ENCODE data around the gene KRT33B.
A peak's percentile ranks its signal among the peaks of the same experiment; 100 is the strongest.

Gene KRT33B

DNA sequence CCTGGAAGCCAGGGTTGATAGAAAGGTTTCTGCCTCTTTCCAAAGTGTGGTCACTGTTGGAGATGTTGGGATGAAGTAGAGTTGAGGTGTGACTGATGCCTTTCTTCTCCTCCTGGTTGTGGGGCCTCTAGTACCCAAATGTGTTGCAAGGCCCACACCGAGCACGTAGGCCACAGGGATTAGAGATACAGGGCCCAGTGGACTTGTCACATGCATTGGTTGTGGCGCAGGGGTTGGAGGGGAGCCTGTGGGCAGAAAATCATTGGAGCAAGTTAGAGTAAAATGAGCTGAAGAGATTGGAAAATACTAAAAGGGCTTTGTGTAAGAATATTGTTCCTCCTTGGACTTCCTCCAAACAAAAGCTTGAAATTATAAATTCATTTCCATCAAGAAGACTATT lies 23.6 kb downstream of the KRT33B start:
- no peak for DNase-seq (ENCODE audit: low spot score)

DNA sequence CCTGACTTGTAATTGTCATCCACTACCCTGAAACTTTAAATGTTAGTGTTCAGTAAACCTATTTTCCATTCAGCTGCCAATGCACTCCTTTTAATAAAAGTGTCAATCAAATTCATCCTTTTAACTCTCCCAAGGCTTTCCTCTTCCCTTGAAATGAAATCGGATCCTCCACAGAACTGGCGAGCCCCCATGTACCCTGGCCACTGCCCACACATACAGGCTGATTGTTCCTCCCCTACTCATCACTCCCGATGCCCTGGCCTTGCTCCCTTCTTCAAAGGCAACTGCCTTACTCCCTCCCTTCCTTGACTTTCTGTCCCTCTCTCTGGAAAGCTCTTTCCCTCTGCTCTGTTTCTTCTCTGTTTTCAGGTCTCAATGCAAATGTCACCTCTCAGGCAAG lies 26.6 kb downstream of the KRT33B start:
- DNase-seq (ENCODE audit: low spot score): no peak

DNA sequence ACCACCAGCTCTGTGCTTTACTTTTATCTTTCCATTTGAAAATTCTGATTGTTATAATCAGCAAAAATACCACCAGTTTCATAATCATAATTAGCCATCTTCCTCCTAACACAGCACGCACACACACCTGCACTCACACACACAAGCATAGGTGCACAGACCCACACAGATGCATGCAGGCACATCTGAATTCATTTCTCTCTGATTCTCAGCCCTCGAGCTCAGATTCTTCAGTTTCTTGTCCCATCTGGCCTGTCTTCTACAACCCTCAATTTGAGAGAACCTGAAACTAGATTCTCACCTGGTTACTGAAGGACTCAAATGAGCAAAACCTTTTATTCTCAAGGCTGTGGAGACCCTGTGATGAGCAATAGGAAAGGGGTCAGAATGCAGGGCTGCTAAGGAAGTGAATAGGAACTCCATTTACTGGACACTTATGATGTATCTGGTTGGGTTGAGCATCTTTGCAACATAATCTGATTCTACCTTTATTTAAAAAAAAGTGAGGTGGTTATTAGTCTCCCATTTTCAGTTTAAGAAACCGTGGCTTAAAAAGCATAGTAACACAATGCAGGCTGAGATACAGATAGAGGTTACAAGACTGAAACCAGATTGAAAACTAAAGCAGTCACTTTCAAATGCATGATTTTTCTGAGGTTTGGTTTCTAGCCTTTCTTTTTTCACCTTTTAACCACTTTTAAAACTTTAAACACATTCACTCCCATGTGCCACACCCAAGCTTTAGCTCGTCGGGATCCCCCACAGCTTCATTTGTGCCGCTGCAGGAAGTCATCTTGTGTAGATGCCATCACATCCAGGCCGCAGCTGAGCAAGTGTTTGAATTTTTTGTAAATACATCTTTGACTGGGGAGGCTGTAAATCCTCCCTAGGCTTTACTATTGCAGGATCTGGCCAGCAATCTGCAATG lies 28.4 kb downstream of the KRT33B start:
- no peak for DNase-seq (ENCODE audit: low spot score)

DNA sequence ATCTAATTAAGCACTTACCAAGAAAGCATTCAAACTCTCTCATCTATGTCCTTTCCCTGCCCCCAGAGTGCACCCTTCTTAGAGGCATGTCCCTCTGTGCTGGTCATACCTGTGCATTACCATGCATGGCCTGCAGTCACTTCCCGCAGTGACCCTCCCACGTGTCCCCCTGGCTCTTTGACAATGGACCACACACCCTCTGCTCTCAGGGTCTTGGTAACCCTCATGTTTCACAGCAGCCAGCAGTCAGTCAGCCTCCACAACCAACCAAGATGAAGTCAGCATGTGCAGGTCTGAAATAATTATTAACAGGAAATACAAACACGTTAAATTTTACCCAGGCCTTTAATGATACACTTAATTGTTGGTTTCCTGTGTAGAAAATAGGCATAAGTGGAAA lies 29.1 kb downstream of the KRT33B start:
- DNase-seq (ENCODE audit: low spot score): no peak

DNA sequence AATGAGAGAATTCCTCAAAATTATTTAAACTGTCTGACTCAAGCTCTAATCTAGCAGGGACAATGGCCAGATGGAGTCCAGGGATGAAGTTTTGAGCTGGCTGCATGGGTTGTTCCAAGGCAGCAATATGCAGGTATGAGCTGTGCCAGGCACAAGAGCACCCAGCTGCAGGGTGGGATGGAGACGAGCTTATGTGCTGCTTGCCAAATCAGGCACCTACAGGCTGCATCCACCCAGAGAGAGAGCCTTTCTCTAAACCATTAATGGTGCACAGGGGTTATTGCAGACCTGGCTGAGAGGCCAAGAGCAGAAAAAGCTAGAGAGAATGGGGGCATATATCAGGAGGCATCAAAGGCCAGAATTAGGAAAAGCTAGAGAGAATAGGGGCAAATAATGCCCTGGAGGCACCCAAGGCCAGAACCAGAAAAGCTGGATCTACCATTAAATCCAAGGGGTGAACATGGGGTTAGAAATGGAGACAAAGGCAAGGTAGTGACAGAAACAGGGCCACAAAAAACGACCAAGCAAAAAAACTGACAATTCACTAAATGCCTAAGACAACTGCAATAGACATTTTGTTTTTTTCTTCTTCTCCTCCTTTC lies 29.9 kb downstream of the KRT33B start:
- no peak for DNase-seq (ENCODE audit: low spot score)

DNA sequence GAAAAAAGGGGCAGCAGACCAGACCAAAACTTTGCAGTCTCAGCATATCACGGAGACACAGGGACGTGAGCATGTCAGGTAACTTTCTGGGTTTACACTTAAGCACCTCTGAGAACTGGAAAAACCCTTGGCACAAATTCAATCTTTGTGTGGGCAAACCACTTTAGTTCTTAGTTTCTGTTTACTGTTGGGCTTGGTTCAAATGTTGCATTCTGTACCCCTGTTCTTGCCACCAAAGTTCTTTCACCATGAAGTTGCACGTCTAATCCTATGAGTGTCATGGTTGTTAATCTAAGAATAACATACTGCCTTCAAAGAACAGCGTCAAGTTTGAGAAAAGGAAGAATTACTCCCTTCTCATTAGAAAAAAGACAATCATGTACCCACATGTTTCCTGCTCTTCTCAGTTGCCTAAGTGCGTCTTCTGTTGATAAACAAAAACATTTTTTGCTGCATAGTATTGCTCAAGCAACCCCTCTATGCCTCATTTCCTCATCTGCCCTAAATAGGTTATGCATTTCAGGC lies 30.6 kb downstream of the KRT33B start:
- no peak for DNase-seq (ENCODE audit: low spot score)

DNA sequence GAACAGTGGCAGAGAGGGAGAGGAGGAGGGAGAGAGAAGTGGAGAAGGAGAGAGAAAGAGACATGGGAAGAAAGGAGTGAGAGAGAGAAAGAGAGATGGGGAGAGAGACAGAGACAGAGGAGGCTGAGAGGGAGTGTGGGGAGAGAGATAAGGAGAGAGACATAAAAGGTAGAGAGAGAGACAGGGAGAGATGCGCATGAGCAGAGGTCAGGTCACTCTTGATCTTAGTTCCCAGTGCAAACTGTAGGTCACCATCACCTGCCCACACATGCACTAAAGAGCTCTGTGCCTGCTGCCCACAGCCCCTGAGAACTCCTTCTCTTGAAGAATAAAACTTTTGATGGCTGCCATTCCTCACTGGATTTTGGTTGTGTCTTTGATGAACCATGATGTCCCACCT lies 33.9 kb downstream of the KRT33B start:
- DNase-seq (ENCODE audit: low spot score): no peak

DNA sequence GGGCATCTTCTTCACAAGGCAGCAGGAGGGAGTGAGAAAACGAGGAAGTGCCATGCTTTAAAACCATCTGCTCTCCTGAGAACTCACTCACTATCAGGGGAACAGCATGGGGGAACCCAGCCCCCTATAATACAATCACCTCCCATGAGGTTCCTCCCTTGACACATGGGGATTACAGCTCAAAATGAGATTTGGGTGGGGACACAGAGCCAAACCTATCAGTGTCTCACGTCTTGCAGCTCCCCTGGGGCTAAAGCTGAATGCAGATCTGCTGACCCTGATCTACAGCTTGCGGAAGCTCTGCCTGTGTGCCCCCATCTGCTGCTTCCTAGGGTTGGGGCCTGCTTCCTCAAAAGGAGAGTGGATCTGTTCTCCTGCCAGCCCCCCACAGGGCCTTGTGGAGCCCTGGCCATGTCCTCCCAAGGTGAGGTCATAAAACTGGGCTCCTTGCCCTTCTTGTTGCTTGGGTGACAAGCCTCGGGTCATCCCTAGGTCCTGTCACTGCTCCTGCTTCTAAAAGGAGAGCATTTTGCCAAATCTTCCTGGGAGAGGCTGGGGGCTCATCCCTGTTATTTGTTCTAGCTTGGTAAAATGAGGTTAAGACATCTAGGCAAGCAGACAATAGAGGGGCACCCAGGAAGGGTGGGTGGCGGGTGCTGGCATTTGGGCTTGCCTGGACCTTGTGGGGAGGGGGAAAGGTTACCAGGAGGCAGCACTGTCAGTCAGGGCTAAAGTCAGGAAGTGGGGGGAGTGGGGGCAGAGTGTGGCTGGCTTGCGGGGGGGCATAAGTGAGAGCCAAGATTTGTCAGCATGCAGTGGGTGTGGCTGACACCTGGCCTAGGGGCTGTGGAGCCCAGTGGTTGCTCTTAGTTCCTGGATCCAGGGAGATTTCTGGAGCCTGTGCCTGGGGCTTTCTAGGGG lies 35.0 kb downstream of the KRT33B start:
- DNase-seq (ENCODE audit: low spot score): no peak

DNA sequence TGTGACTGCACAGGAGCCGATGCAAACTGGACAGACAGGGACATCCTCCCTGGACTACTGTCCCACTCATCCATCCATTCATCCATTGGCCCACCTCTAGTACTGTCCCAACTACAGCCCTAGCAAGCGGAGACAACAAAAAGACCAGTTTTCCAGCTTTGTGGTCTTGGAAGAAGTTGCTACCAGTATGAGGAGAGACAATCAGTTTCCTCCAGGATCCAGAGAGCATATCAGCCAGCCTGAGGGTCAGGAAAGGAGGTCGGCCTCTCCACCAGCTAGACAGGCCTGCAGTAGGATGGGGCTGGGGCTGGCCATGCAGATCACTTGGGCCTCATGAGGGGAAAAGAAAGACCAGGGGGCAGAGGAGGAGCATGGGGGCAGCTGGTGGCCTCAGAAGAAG lies 35.8 kb downstream of the KRT33B start:
- DNase-seq (ENCODE audit: low spot score): no peak

DNA sequence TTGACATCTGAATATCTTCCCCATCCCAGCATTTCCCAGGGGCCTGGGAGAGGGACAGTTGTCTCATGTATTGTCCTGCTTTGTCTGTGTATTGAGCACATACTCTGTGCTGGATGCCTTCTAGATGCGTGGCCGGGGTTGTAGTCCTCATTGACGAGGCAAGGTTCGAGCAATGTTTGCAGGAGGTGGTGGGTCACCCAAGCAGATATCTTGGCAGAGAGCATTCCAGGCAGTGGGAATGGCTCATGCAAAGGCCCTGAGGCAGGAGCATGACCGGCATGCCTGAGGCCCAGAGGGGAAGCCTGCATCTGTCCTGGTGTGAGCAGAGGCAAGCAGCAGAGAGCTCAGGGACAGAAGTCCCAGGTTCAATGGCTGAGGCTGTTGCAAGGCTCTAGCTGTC lies 36.5 kb downstream of the KRT33B start:
- no peak for DNase-seq (ENCODE audit: low spot score)

DNA sequence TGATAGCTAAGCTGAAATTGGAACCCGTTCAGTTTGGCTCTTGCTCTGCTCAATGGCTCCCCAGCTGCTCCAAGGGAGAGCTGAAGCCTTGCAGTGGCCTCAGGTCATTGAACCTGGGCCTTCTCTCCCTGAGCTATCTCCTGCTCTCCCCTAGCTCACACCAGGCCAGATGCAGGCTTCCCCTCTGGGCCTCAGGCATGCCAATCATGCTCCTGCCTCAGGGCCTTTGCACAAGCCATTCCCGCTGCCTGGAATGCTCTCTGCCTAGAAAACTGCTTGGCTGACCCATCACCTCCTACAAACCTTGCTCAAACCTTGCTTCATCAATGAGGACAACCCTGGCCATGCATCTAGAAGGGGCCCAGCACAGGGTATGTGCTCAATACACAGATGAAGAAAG lies 37.4 kb downstream of the KRT33B start:
- no peak for DNase-seq (ENCODE audit: low spot score)

DNA sequence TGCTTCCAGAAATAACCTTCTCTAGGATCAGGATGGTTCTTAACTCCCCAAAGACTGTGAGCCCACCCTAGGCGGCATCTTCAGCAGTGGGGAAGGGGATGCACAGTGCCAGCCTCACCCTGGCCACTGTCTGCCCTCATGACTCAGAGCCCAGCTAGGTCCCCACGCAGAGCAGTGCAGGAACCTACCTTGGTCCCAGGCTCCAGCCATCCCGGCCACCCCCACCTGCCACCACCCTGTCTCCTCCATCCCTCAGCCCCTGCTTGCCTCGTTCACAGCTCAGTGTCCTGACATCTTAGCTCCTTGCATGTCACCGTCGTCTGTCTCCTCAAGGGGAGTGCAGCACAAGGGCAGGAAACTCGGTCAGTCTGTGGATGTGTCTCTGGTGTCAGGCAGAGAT lies 38.0 kb downstream of the KRT33B start:
- no peak for DNase-seq (ENCODE audit: low spot score)

DNA sequence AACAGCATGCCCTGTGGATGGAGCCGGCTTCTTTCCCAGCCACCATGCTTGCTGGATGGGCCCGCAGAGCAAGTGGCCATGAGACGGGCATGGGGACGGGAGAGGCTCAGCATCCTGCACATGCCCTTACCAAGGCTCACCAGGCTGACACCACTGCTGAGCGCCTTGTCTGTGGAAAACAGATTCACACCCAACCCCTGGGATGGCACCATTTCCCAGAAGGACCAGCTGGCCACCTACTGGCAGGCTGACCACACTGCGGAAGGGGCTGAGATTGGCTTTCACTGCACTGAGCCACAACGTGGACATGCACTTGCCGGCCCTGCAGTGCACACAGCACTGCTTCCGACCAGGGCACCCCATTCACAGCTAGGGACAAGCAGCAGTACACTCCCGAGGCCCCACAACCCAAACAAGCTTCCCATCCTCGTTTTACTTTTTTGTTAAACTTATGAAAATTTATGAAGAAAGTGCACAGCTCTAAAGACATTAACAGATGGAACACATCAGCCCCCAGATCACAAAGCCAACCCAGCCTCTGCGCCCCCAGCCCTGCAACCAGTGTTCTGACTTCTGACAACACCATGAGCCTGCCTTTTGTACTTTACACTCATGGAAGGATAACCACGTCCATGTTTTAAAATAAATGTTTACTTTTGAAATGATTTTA lies 40.2 kb downstream of the KRT33B start:
- DNase-seq (ENCODE audit: low spot score): peak; percentile 73

DNA sequence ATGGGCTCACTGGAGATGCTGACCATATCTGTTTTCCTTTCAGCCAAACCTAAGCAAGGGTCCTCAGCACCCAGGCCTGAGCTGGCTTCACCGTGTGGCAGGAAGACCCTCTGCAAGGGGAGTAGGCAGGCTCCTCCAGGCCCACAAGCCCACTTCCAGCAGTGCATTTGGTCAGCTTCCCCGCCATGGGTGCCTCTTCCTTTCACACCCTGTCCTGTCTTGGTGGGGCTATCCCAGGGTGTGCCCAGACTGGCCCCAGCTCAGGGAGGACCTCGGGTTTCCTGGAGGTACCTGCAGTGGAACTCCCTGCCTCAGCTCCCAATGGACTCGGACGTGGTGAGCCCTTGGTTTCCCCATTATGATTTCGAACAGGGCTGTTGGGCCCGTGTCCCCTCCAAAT lies 41.4 kb downstream of the KRT33B start:
- DNase-seq (ENCODE audit: low spot score): no peak

DNA sequence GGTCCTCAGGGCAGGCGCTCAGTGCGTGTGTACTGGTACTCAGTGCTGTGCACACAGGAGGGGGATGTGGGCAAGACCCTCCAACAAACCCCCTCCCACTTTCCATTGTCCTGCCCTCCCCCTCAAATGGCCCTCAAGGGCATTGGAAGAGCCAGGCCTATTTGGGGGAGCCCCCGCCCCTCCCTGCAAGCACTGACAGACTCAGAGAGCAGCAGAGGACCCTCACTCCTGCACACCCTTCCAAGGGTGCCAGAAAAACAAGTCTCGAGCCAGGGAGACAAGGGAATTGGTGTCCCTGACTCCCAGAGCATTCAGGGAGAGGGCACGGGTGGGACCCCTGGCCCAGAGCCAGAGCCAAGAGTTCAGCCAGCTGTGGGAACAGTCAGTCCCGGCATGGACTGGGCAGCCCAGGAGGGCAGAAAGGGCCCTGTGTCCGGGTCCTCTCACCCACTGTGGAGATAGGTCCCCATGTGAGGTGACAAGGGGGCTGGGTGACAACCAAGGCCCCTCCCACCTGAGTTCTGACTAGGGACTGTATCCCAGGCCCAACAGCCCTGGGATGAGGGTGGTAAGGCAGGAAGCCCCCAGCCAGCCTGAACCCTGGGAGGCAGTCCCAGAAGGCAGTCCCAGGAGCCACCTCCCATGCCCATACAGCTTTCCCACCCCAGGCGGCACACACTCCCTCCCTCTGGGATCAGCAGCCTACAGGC lies 42.0 kb downstream of the KRT33B start:
- no peak for DNase-seq (ENCODE audit: low spot score)

DNA sequence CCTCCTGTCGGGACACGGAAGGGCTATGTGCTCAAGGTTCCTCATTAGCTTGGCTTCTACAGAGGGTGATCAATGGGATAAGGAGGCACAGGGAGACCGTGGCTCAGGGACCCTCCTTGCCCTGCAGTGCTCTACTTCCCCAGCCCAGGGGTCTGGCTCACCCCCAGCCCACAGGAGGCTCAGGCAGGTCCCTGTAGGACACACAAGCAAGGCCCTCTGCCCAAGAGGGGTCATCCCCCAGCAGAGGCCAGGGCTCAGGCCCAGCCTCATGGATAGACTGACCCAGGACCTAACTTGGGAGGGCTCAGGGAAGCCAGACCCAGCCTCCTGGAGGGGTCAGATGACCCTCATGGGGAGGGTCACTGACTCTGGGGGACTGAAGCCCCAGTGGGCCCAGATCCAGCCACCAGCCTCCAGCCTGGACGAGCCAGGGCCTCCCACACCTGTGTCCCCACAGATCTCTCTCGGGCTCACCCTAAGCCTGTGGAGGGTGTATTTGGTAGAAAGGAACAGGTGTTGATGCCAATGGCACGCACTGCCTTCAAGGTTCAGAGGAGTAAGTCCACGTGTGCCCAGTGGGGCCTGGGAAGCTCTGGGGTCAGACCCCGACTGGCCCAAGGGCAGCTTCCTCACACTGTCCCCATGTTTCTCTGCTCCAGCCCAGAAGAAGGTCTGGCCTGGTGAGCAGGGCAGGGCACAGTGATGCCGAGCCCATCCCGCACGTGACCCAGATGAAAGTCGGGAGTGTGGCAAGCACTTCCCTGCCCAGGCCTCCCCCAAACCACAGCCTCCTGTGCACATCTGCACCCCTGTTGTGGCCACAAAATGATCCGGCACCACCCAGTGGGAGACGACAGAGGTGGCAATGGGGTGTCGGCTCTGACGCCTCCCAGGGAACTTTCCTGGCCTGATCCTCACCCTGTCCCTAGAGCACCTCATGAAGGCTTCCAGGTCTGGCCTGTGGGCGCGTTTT lies 43.2 kb downstream of the KRT33B start:
- DNase-seq (ENCODE audit: low spot score): peak; percentile 78

DNA sequence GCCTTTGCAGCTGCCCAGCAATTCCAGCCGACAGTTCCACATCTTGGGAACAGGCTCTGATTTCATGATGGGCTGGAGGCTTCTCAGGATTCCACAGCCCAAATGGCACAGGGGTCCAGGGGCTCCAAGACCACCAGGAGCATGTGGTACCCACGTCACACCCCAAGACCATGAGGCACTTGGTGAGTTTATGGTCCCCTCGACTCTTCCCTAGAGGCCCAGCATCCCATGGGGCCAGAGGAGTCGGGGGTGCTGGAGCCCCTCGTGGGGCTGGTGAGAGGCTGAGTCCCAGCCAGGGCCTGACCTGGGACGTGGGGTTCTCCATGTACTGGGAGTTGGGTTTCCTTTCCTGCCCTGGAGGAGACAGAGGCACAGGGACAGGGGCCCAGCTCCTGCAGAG lies 44.0 kb downstream of the KRT33B start:
- DNase-seq (ENCODE audit: low spot score): no peak

DNA sequence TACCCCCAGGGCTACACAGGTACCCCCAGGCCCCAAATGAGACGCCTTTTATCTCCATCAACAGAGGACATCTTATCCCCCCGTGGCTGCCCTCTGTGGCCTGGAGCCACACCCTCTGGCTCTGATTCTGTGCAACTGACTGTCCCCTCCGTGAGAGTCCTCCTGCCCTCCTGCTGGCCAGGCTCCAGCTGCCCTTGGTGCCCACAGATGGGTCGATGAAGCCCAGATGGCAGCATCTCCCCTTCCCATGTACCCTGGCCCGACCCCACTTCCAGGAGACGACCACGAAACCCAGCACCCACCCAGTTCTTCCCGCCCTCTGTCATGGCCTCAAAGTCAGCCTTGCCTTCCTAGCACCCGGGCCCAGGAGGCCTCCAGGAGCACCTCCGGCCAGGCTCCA lies 44.5 kb downstream of the KRT33B start:
- no peak for DNase-seq (ENCODE audit: low spot score)

DNA sequence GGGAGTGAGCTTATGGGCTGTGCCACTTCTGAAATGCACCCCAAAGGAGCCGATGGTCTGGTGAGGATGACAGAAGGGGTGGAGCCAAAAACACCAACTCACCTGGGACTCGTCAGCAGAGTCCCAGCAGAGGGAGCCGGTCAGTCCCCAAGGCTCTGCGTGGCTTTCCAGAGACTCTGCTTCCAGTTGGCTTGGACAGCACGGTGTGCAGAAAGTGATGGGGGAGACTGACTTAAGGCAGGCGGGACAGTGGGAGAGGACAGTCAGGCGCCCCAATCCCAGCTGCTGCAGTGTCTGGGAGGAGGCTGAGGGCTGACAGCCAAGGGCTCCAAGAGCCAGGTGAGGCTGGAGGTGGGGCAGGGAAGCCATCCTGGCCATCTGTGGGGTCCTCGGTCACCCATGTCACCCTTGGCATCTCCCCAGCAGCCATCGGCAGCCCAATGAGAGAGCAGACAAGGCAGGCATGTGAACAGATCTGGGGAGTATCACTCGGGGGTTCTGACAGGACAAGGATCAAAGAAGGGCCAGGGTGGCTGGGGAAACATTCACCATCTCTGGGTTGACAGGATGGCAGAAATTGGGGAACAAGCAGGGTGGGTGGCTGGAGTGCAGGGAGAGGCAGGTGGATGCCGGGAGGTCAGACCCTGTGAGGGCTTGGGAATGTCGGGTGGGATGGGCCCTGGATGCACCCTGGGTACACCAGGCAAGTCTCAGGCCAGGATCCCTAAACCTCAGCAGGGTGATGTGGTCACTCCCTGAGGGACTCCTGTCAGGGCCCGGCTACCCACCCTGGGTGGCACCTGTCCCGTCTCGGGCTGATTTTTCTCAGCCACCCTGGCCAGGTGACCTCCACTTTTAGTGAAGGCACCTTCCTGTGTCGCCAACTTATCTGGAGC lies 45.2 kb downstream of the KRT33B start:
- peak; percentile 74 for DNase-seq (ENCODE audit: low spot score)

Measured in SW480 (cell line).